HG02571 (cell line): ENCODE data around the gene CD55.
A peak's percentile ranks its signal among the peaks of the same experiment; 100 is the strongest.

Source experiments
- ATAC-seq: cut with Tn5 transposase; IDR thresholded peaks from one replicate; pipeline ENCODE4 v1.9.1; 2021; ENCODE audit warnings: mild to moderate bottlenecking, moderate library complexity; ENCODE audit not compliant: unreplicated experiment

The CD55 gene

GRCh38 chr1:207328908-207329440 is 7.5 kb downstream of the CD55 start:
- no peak for ATAC-seq

DNA sequence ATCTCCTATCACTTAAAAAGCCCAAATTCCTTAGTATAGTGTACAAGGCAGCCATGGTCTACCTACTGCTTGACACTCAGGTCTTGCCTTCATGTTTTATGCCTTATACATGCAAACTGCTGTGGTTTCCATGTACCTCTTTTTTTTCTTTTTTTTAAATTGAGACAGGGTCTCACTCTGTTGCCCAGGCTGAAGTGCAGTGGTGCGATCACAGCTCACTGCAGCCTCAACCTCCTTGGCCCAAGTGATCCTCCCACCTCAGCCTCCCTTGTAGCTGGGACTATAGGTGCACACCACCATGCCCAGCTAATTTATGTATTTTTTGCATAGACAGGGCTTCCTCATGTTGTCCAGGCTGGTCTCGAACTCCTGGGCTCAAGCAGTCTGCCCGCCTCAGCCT is 8.0 kb downstream of the CD55 start:
- no peak for ATAC-seq

GRCh38 chr1:207330011-207330710 is 8.7 kb downstream of the CD55 start:
- ATAC-seq = no peak

DNA sequence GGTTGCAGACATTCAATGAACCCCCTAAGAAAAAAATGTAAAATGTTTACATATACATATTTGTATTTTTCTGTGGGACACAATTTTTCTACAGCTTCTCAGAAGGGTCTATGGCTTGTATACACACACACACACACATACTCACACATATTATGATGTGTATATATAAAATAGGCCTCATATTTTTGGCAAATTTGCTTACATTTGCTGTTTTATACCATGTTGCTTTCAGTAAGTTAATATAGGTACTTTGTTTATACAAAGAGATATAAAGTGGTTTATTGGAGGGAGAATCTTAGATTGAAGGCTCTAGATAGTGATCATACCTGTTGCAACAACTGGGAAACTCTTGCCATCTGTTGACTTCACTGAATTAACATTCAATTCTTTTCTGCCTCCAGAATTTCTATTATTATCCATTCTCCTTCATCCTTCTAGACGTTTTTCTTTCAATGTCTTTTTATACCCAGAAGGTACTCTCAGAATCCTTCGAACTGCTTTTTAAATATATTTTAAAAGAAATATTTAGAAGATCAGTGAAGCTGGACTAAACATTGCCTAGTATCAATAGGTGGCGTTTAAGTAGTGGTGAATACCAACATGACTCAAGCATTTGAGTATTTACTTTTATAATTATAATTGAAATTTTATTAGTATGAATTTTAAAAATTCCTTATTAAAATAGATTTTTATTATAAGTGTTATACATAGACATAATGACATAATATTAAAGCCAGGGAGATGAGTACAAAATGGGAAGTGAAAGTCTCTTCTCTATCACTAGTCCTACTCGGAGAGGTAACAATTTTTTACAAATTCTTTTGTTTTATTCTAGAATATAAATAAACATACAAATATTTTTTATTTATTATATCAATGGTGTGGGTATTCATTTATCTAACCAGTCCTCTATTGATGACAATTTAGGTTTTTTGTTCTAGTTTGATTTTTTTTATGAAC is 10.2 kb downstream of the CD55 start:
- ATAC-seq = no peak

DNA sequence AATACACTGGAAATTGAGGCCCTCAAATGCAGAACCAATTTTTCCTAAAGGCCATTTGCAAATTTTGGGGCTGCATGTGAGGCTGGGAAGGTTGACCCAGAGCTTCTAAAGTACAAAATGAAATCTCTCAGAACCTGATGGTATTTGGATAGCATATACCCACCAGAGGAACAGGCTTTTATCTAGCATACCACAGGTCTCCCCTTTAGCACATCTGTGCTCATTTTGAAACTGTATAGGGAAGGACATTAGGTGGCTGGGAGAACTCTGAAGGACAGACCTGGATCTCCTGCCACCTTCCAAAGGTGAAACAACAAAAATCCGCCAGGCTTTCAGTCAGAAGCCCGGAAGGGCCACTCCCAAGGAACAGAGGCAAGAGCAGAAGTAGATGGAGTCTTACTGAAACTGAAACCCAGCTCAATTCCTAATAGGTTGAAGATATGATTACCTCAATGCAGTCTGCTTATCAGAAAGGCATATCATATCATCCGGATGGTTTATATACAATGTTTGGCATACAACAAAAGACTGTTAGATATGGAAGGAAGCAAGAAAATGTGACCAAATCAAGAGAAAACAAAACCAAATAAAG is 11.6 kb downstream of the CD55 start:
- ATAC-seq = no peak

DNA sequence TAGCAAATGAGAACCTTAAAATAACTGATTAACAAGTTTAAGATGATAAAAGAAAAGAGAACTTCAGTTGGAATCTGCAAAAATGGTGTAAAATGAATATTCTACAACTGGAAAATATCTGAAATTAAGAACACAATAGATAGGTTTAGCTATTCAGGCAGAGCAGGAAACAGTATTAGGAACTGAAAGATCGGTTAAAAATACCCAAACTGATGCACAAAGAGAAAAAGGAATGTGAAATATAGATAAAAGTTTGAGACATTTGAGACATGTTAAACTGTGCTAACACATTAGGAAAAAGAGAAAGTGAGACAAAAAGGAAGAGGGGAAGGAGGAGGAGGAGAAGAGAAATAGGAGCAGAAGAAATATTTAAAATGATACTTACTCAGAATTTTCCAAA is 12.1 kb downstream of the CD55 start:
- ATAC-seq = no peak

GRCh38 chr1:207334337-207334736 is 12.9 kb downstream of the CD55 start:
- no peak for ATAC-seq

DNA sequence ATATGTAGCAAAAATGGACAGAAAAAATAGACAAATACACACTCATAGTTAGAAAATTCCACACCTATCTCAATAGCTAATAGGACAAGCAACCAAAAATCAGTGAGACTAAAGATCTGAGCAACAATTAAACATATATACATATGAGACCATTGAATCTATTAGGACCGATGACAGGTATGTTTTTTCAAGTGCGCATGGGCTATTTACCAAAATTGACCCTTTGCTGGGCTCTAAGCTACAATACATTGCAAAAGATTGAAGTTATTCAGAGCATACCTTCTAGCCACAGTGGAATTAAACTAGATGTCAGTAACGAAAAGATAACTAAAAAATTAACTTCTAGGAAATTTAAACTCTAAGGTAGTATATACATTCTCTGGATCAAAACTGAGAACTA is 13.7 kb downstream of the CD55 start:
- no peak for ATAC-seq

DNA sequence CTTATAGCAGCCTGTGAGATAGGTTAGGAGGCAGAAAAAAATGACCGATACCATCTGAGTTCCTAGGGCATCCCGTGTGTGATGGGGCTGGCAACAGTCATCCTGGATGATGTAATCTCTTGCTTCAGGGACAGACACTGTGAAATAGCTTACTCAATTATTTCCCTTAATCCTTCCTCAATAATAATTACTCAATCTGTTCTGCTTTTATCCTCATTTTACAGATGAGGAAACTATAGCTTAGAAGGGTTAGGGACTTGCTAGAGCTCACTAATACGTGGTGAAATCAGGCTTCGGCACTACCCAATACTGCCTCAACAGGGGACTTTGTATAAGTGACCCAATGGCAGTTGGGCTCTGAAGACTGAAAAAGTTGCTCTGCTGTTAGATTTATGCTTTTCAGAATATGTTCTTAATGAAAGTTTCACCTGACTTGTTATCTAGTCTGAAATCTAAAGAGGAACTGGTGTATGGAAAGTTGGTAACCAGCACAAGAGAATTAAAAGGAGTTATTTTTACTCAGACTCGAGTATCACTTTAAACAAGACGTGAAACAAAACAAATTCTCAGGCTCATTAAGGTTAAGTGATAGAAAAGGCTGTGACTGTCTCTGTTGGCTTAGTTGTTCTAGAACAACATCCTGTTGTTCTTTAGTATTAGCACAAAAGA is 14.4 kb downstream of the CD55 start:
- ATAC-seq = peak; percentile 62

DNA sequence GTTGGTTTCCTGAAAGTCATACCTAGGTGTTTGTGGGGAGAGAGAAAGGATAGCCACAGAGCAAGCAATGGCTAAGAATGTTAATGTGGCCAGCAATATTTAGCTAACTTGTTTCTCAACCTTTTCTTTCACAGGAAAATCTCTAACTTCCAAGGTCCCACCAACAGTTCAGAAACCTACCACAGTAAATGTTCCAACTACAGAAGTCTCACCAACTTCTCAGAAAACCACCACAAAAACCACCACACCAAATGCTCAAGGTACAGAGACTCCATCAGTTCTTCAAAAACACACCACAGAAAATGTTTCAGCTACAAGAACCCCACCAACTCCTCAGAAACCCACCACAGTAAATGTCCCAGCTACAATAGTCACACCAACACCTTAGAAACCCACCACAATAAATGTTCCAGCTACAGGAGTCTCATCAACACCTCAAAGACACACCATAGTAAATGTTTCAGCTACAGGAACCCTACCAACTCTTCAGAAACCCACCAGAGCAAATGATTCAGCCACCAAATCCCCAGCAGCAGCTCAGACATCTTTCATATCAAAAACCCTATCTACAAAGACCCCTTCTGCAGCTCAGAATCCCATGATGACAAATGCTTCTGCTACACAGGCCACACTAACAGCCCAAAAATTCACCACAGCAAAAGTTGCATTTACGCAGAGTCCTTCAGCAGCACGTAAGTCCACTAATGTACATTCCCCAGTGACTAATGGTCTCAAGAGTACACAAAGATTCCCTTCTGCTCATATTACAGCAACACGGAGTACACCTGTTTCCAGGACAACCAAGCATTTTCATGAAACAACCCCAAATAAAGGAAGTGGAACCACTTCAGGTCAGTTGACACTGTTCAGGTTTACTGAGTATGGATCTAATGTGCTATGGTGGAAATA is 15.3 kb downstream of the CD55 start:
- ATAC-seq = peak; percentile 61

DNA sequence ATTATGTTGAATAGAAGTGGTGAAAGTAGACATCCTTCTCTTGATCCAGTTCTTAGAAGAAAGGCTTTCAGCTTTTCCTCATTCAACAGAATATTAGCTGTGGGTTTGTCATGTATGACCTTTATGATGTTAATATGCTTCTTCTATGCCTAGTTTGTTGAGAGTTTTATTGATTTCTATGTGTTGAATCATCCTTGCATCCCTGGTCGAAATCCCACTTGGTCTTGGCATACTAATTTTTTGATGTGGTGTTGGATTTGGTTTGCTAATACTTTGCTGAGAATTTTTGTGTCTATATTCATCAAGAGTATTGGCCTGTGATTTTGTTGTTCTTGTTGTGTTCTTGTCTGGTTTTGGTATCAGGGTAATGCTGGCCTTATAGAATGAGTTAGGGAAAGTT is 20.9 kb downstream of the CD55 start:
- ATAC-seq = no peak

DNA sequence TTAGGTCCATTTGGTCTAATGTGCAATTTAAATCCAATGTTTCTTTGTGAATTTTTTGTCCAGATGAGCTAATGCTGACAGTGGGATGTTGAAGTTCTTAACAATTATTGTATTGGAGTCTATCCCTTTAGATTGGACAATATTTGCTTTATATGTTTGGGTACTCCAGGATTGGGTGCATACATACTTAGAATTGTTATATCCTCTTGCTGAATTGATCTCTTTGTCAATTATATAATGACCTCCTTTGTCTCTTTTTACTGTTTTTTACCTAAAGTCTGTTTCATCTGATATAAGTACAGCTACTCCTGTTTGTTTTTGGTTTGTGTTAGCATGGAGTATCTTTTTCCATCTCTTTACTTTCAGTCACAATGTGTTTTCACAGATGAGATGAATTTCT is 22.2 kb downstream of the CD55 start:
- ATAC-seq = no peak

DNA sequence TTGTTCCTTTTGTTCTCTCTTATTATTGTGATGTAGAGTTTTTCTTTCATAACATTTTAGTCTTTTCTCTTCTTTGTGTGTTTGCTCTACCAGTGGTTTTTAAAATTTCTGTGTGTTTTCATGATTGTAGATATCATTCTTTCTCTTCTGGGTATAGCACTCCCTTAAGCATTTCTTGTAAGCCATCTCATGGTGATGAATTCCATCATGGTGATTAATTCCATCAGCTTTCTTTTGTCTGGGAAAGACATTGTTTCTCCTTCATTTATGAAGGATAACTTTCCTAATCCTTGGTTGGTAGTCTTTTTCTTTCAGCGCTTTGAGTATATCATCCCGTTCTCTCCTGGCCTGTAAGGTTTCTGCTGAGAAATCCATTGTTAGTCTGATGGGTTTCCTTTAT is 22.7 kb downstream of the CD55 start:
- ATAC-seq = no peak

GRCh38 chr1:207345644-207346477 is 24.4 kb downstream of the CD55 start:
- ATAC-seq = no peak

DNA sequence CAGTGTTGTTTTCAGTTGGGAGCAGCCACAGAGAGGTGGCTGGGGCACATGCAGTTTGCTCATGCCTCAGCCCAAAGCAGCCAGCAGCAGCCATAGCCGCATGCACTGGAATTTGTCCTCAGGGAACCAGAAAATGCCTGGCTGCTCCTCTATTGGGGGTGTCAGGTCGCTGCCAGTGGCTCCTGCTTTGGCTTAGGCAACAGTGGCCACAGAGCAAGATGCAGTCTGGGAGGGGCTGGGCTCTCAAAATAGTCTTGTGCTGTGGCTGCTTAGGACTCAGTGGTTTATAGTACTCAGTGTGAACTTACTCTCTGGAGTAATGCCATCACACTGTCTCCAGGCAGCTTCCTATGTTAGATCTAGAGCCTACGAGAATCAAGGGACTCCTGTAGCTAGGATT is 25.0 kb downstream of the CD55 start:
- no peak for ATAC-seq

GRCh38 chr1:207349979-207350378 is 28.5 kb downstream of the CD55 start:
- ATAC-seq = no peak

DNA sequence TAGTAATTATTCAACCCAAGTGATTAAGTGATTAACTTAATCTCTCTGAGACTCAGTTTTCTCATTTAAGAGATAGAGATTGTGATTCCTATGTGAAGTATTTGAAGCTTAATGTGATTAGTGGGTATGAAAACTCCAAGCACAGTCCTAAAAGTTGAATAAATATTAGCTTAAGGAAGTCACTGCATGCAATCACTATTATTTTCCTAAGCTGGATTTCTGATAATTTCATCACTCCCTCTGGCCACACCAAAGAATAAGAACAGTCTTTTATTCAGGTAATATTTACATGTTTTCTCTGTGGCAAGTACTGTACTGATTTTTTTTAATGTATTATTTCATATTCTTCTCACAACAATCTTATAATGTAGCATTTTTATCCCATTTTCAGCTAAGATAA is 31.1 kb downstream of the CD55 start:
- ATAC-seq = no peak

DNA sequence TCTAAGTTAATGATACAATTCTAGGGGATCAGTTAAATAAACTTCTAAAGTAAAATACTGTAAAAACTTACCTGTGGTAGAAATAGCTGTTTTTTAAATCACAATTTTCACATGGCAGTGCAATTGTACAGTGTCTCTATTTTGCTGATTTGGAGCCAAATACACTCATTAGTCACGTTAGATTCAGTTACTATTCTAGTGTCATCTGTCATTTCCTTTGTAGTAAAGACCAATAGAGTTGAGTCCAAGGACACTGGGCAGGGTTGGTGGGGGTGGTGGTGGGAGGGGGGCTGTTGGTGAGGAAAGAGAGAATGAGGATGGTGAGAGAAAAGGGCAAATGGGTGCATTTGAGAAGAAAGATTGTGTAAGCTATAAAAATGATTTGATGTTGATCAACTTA is 33.6 kb downstream of the CD55 start:
- no peak for ATAC-seq
